PFSK-1 (cell line): ENCODE measurements around the gene SLC16A11.
A peak's percentile ranks its signal among the peaks of the same experiment; 100 is the strongest.

Experiments used
- FOXP2 ChIP-seq: optimal IDR thresholded peaks from 2 replicates; pipeline ENCODE3; 2011; ENCODE audit warnings: borderline replicate concordance, control low read depth, inconsistent platforms; ENCODE audit not compliant: insufficient read depth; ENCODE audit errors: extremely low read length, extremely low read depth
- POLR2AphosphoS5 ChIP-seq: IDR thresholded peaks from 2 replicates; pipeline ENCODE4 v1.6.1; 2012; ENCODE audit warnings: low read depth, mild to moderate bottlenecking, control low read depth, low read length, moderate library complexity
- SIN3A ChIP-seq: IDR thresholded peaks from 2 replicates; pipeline ENCODE4 v1.6.1; 2012; ENCODE audit warnings: mild to moderate bottlenecking, low read length, moderate library complexity, borderline replicate concordance; ENCODE audit not compliant: insufficient read depth
- TAF1 ChIP-seq: IDR thresholded peaks from 2 replicates; pipeline ENCODE4 v1.6.1; 2012; ENCODE audit warnings: low read length, control low read depth, borderline replicate concordance; ENCODE audit not compliant: insufficient read depth
- TF ChIP-seq, protein P1 (sequence below), 2 experiments: IDR thresholded peaks; 2 replicates each; pipeline versions ENCODE4 v1.6.1 to v1.8.0; 2011 to 2012; ENCODE audit warnings: low read depth in 2 of 2, low read length in 2 of 2, control low read depth in 1 of 2, inconsistent platforms in 1 of 2, mild to moderate bottlenecking in 1 of 2, moderate library complexity in 1 of 2; ENCODE audit not compliant: insufficient read depth in 1 of 2

The SLC16A11 gene

GRCh38 chr17:7022781-7023571 lies 20.9 kb downstream of the SLC16A11 start, which contains the start of gene BCL6B:
Gene BCL6B (plus strand): TSS chr17:7023050. CDS start chr17:7023672, 622 bp downstream.
- no peak for TF ChIP-seq POLR2AphosphoS5
- no peak for TF ChIP-seq FOXP2
- TF ChIP-seq SIN3A = no peak
- TF ChIP-seq TAF1 = no peak
- TF ChIP-seq, protein P1, sequence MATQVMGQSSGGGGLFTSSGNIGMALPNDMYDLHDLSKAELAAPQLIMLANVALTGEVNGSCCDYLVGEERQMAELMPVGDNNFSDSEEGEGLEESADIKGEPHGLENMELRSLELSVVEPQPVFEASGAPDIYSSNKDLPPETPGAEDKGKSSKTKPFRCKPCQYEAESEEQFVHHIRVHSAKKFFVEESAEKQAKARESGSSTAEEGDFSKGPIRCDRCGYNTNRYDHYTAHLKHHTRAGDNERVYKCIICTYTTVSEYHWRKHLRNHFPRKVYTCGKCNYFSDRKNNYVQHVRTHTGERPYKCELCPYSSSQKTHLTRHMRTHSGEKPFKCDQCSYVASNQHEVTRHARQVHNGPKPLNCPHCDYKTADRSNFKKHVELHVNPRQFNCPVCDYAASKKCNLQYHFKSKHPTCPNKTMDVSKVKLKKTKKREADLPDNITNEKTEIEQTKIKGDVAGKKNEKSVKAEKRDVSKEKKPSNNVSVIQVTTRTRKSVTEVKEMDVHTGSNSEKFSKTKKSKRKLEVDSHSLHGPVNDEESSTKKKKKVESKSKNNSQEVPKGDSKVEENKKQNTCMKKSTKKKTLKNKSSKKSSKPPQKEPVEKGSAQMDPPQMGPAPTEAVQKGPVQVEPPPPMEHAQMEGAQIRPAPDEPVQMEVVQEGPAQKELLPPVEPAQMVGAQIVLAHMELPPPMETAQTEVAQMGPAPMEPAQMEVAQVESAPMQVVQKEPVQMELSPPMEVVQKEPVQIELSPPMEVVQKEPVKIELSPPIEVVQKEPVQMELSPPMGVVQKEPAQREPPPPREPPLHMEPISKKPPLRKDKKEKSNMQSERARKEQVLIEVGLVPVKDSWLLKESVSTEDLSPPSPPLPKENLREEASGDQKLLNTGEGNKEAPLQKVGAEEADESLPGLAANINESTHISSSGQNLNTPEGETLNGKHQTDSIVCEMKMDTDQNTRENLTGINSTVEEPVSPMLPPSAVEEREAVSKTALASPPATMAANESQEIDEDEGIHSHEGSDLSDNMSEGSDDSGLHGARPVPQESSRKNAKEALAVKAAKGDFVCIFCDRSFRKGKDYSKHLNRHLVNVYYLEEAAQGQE (IDR thresholded peaks at IDR 0.05; ENCODE audit: insufficient read depth in 1 of 2, low read depth in 2 of 2, low read length in 2 of 2) = no peak

DNA sequence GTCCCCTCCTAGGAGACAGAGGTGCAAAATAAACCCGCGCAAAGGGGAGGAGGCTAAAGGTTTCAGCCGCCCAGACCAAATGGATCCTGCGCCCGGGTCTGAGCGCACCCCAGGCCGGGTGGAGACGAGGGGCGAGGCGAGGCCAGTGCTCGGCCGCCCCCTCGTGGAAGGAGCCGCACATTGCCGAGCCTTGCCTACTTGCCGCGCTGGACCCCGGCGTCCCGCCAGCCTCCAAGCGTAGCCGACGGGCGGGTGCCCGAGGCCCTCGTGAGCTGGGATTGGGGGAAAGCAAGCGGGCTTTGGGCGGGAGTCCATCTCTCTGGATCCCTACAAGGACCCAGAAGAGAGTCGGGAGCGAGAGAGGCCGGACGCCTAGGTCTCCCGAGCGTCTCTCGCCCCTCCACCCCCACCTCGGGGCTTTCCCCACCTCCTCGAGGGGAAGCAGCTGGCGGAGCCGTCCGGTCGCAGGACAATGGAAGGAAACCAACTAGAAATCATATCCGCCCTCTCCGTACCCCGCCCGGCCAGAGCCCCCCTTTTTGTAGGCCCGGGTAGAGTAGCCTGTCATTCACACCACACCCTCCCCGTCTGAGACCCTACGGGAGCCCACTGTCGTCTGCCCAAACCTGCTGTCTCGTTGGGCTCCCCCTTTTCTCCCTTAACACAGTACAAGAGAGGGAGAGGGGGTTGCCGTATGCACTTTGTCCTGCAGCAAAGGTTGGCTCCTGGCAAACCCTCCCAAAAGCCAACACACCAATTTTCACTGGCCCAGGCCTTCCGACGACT lies 21.7 kb downstream of the SLC16A11 start:
- TF ChIP-seq FOXP2 = peak; percentile 75
- TF ChIP-seq TAF1 = no peak
- TF ChIP-seq SIN3A = no peak
- TF ChIP-seq, protein P1 (IDR thresholded peaks at IDR 0.05; ENCODE audit: insufficient read depth in 1 of 2, low read depth in 2 of 2, low read length in 2 of 2) = no peak
- no peak for TF ChIP-seq POLR2AphosphoS5

DNA sequence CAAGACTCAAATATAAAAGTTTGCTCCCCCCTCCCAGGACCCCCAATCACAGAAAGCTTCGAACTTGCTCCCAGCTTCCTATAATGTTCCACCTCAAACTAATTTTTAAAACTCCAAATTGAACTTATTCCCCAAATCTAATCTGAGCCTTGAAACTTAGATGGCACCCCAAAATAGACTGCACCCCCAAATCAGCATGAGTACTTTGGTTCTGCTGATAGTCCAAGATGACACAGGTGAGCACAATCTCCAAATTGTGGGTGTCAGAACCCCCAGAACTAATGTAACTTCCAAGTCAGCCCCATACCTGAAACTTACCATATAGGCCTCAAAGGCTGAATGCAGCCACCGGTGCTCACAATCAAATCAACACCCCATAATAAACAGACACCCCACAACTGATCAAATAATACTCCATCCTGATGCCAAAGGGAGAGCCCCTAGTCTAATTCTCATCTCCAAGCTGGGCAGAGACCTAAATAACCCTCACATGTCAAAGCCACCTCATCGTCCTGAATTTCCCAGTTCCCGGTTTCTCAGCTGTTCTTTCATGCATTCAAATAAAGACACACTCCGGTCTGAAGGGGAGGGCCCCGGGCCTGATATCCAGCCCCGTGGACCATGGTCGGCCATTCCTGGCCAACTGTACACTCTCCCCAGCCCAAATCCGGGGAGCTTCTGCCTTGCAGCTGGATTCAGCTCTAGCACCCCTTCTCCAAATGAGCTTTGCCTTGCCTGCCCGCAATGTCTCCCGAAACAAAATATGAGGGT lies 22.8 kb downstream of the SLC16A11 start:
- TF ChIP-seq FOXP2 (no peak), SIN3A (no peak), TAF1 (no peak), POLR2AphosphoS5 (no peak)
- TF ChIP-seq, protein P1 (IDR thresholded peaks at IDR 0.05; ENCODE audit: insufficient read depth in 1 of 2, low read depth in 2 of 2, low read length in 2 of 2) = no peak

- TF ChIP-seq TAF1 (no peak), FOXP2 (no peak), SIN3A (no peak), POLR2AphosphoS5 (no peak)
- TF ChIP-seq, protein P1 (IDR thresholded peaks at IDR 0.05; ENCODE audit: insufficient read depth in 1 of 2, low read depth in 2 of 2, low read length in 2 of 2) = no peak
Observed at GRCh38 chr17:7019839-7020519, 23.9 kb downstream of the SLC16A11 start.
